ENCODE data around the gene CNTFR. TPM values are rescaled to one million over a fixed set of nuclear protein-coding genes. Genes with fewer than 3 reads are reported as not detected.

CNTFR gene
- total RNA-seq, 1 donor from 2014 or later: 1.1 TPM

- DNase-seq (ENCODE audit: low spot score): peak; percentile 66
- intact Hi-C loops (cut with DNase I): no loop called here
These were observed 70.1 kb downstream of the CNTFR start for GRCh38 chr9:34519321-34520020.

DNA sequence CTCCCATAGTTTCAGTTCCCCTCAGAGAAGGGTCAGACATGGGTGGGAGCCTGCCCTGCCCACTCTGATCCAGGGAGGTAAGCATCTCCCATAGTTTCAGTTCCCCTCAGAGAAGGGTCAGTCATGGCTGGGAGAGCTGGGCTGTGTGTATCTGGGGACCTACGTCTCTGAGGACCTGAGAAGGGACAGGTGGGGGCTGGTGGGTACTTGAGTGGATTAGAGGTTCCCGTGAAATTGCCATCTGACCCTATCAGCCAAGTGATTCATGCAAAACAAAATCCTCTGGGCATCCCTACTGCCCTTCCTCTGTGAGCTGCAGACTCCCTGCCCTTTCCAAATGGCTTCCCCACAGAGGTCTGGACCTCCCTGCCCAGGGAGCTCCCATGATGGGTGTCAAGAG, 70.6 kb downstream of the CNTFR start:
- DNase-seq (ENCODE audit: low spot score): peak; percentile 67
- intact Hi-C loops (cut with DNase I): no loop called here

DNA sequence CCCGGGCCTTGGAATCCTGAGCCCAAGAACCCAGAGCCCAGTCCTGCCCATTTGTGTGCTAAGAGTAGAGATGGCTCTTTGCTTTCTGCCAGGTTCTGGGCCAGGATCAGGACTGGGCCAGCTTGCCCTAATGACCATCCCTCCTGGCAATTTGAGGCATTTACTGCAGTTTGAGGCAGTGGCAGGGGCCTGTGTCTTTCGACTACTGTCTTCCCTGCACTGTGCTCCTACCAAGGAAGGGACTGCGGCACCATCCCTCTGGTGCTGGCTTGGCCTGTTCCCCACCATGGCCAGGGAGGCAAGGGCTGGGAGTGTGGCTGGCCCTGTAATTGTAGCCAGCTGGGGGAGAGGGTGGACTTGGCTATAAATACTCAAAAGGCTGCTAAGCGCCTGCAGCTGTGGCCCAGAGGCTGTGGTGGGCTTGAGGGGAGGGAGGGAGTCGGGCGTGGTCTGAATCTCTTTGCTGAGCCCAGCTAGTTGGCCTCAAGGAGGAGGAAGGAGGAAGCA, 71.4 kb downstream of the CNTFR start:
- intact Hi-C loops (cut with DNase I): no loop called here

GRCh38 chr9:34517185-34517584, 72.3 kb downstream of the CNTFR start:
- intact Hi-C loops (cut with DNase I): no loop called here

More for the DNA sequence above, 71.4 kb downstream of the CNTFR start:
- DNase-seq (ENCODE audit: low spot score): no peak

DNA sequence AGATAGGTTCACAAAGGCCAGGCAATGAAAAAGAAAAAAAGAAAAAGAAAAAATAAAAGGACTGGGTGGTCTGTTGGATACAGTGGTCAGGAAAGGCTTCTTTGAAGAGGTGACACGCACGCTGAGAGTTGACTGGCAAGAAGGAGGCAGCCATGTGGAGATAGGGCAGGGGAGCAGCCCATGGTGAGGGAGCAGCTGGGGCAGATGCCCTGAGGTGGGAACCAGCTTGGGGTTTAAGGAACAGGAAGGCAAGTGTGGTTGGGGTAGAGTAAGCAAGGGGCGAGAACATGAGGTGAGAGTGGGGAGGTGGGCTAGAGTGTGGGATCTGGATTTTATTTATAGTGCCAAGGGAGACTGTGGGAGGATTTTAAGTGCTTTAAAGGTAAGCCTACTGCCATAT, 73.6 kb downstream of the CNTFR start:
- intact Hi-C loops (cut with DNase I): no loop called here
- DNase-seq (ENCODE audit: low spot score): no peak

More at GRCh38 chr9:34517185-34517584, 72.3 kb downstream of the CNTFR start:
- peak; percentile 33 for DNase-seq (ENCODE audit: low spot score)

GRCh38 chr9:34514816-34515215, 74.7 kb downstream of the CNTFR start:
- peak; percentile 26 for DNase-seq (ENCODE audit: low spot score)
- intact Hi-C loops (cut with DNase I): no loop called here

DNA sequence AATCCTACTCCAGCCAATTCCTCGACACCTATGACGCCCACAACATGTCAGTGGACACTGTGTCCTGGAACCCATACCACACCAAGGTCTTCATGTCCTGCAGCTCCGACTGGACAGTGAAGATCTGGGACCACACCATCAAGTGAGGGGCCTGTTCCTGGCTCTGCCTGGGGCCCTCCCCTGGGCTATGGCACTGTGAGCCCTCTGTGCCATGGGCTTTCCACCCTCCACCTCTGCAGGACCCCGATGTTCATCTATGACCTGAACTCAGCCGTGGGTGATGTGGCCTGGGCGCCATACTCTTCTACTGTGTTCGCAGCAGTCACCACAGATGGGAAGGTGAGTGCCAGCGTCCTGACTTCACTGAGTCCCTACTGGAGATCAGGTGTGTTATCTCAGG, 75.1 kb downstream of the CNTFR start:
- peak; percentile 62 for DNase-seq (ENCODE audit: low spot score)
- intact Hi-C loops (cut with DNase I): no loop called here

DNA sequence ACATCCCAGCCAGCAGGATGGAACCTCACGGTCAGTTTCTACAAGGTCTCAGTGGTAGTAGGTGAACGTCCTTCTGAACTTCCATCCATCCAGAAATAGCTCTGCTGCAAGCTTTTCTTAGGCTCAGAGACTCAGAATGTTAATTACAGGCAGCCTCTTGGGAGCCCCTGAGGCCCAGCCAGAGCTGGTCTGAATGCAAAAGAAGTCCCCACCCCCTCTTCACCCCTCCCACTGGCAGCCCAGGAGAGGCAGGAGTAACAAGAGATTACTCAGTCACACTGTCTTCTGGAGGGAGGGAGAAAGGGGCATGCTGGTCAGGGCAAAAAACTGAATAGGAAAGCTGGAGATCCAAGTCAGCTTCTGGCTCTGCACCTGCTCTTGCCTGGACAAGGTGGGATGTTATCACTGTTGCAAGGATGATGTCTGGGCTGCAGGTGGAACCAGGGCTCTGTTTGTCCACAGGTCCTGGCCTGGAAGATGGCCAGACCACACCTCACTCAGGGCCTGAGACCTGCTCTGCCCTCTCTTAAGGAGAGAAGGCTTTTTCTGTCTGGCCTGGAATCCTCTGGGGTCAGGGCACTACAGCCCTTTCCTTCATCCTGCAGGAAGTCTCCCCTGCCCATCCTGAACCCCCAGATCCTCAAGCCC, 75.8 kb downstream of the CNTFR start:
- peak; percentile 38 for DNase-seq (ENCODE audit: low spot score)
- intact Hi-C loops (cut with DNase I): no loop called here

- intact Hi-C loops (cut with DNase I): no loop called here
- no peak for DNase-seq (ENCODE audit: low spot score)
These were observed 77.1 kb downstream of the CNTFR start for GRCh38 chr9:34512131-34513078.

DNA sequence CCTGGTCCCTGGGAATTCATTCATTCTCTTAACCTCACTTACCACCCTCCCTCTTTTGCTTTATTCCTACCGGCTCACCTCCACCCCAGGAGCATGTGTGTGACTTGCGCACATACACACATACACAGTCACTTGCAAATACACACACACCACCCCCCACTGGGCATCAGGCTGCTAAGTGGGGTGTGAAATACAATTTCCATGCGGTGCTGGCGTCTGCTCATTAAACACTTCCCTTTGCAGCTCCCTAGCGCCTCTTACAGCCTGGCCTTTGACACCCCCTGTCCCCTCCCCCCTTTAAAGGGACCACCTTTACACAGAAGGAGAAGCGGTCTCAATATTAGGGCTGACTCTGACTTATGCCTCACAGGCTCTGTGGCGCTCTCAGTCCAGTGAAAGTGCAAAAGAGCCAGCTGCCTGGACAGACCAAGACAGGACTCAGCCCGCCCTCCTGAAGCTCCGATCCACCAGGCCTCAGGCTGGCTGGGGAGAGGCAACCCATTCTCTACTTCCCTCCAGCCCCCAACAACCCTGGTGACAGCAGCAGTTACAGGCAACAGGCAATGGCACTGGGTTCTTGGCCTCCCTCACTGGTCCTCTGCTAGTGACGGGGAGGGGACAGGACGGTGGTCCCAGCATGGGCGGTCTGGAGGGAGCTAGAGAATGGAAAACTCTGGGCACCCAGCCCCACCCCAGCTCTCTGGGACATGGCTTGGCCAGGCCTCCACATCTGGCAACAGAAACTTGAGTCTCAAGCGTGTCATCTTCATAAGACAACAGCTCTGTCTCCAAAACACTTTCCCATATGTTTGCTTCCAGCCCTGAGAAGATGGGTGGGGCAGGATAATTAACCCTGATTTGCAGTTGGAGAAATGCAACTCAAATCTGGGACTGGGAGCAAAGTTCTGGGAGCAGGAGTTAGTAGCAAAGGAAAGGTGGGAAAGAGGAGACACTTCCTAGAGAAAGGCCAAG, 78.7 kb downstream of the CNTFR start:
- no peak for DNase-seq (ENCODE audit: low spot score)
- intact Hi-C loops (cut with DNase I): no loop called here

GRCh38 chr9:34508951-34509350, 80.6 kb downstream of the CNTFR start:
- DNase-seq (ENCODE audit: low spot score): peak; percentile 46
- intact Hi-C loops (cut with DNase I): loop anchor here (10.0 kb wide), 1 partner anchor 174 kb away; no protein-coding TSS in a partner anchor

GRCh38 chr9:34508463-34508862, 81.1 kb downstream of the CNTFR start:
- DNase-seq (ENCODE audit: low spot score): peak; percentile 55
- intact Hi-C loops (cut with DNase I): loop anchor here (10.0 kb wide), 1 partner anchor 174 kb away; no protein-coding TSS in a partner anchor

GRCh38 chr9:34507966-34508365, 81.6 kb downstream of the CNTFR start:
- no peak for DNase-seq (ENCODE audit: low spot score)
- intact Hi-C loops (cut with DNase I): loop anchor here (10.0 kb wide), 1 partner anchor 173 kb away; no protein-coding TSS in a partner anchor

DNA sequence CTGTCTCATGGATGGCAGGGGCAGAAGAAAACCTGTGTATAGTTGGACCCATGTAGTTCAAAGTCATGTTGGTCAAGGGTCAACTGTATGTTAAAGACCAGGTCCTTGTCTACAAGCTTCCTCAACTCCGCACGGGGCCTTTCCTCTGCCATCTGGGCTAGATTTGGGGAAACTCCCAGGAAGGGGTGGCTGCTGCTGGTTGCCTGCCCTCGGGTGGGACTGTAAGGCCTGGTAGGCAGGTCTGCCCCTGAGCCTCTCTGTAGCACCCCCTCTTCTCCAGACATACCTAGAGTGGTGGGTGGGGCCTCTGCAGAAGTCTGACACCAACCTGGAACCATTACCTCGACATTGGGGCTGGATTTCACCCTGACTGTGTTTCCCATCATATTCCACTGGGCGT, 82.0 kb downstream of the CNTFR start:
- intact Hi-C loops (cut with DNase I): loop anchor here (10.0 kb wide), 1 partner anchor 173 kb away; no protein-coding TSS in a partner anchor
- peak; percentile 60 for DNase-seq (ENCODE audit: low spot score)

- DNase-seq (ENCODE audit: low spot score): no peak
- intact Hi-C loops (cut with DNase I): loop anchor here (10.0 kb wide), 1 partner anchor 172 kb away; no protein-coding TSS in a partner anchor
These were observed 82.9 kb downstream of the CNTFR start for GRCh38 chr9:34506623-34507022.

DNA sequence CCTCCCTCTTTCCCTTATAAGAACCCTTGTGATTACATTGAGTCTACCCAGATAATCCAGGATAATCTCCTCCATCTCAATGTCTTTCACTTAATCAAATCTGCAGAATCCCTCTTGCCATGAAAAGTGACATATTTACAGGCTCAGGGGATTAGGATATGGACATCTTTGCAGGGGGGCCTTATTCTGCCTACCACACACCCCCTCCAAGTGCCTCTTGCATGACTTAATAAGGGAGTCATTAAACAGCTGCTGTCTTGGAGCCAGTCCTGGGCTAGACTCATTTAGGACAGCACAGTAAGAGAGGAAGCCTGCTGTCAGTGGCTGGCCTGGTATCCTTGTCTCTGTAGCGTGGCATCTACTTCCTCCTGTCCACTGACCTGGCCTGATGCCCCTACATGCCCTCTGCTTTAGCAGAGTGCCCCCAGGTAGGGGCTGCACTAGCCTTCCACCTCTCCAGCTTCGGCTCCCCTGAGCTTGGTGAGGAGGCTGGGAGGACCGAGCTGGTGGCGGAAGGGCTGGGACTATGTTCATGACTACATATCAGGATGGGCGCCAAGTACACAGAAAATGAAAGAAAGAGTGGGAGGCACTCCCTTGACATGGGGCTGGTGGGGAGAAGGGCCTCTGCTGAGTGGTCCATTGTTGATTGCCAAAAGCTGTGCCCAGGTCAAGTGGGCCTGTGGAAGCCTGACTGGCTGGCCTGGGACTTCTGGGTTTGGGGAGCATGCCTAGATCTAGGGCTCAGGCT, 84.0 kb downstream of the CNTFR start:
- no peak for DNase-seq (ENCODE audit: low spot score)
- intact Hi-C loops (cut with DNase I): loop anchor here (10.0 kb wide), 1 partner anchor 171 kb away; no protein-coding TSS in a partner anchor

DNA sequence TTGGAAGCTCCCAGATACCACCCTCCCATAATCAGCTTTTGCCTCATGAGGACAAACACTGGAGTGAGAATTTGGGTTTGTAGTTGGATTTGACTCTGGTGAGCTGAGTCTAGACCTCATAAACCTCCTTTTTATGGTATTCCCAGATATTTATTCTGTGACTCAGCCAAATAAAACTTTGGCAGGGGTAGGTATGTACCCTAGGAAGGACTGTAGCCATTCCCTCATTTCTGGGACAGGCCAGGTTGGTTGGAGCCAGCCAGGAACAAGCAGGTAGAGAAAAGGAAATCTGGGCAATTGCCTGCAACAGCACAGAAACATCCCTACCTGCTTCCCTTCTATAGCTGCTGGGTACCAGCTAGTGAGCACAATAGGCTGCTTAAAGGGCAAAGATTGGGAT, 86.1 kb downstream of the CNTFR start:
- intact Hi-C loops (cut with DNase I): loop anchor here (2.0 to 10.0 kb wide), 3 partner anchors 43 to 169 kb away; no protein-coding TSS in a partner anchor
- DNase-seq (ENCODE audit: low spot score): no peak

- peak; percentile 9 for DNase-seq (ENCODE audit: low spot score)
- intact Hi-C loops (cut with DNase I): loop anchor here (2.0 to 10.0 kb wide), 3 partner anchors 44 to 168 kb away; no protein-coding TSS in a partner anchor
These were observed 86.6 kb downstream of the CNTFR start for GRCh38 chr9:34502891-34503290.
